Measurements from ENCODE around the gene WDFY2. TPM values are rescaled to one million over a fixed set of nuclear protein-coding genes. Genes with fewer than 3 reads are reported as not detected.

Gene WDFY2
- total and polyA plus RNA-seq, 4 donors, result 2.5 to 24.4 (median 11.2) TPM

DNA sequence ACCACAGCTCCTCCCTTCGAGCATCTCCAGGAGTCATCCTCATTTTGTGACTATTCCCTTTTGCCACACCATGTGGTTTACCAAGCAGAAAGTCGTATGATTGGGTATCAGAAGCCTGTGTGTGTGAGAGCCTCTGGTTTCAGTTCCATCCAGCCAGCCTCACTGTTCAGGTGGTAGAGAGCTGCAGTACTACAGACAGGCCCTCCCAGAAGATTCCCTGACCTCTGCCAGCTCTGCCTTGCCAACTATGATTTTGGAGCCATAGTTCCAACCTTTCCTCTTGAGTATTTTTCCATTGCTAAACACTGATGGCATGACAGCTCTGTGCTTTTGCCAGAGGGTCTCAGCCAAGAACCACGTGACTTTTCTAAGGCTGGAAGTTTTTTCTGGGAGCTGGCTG, 137.2 kb downstream of the WDFY2 start:
- intact Hi-C loops (cut with DNase I), result loop anchor here (5.0 to 10.0 kb wide), 2 partner anchors 47 to 139 kb away; partner anchors contain the start of gene WDFY2 (in 1 of the 2)

GRCh38 chr13:51723529-51723928, 139.3 kb downstream of the WDFY2 start:
- H3K9me3 ChIP-seq (ENCODE audit: control insufficient read depth, low read length), result no peaks in the 10 kb centered on the region
- ATAC-seq (ENCODE audit: low FRiP score) (no peak), DNase-seq (no peak)
- no peaks in the 10 kb centered on the region for H3K27me3 ChIP-seq (ENCODE audit: control insufficient read depth in 1 of 2, insufficient read depth in 2 of 2, low read length in 1 of 2)
- intact Hi-C loops (cut with DNase I), result loop anchor here (5.0 to 10.0 kb wide), 2 partner anchors 49 to 141 kb away; partner anchors contain the start of gene WDFY2 (in 1 of the 2)
- WGBS, 2 donors, result 16 to 27% methylated on average over 6 of the region's 6 CpGs
- no peaks in the 10 kb centered on the region for H3K36me3 ChIP-seq (ENCODE audit: control insufficient read depth in 1 of 2, insufficient read depth in 2 of 2, low read length in 1 of 2)
- H3K4me3 ChIP-seq (ENCODE audit: low read length in 2 of 2), result no peak overlapping the region
- peaks cover 5 to 13% of the 10 kb centered on the region in 2 donors for H3K4me1 ChIP-seq (ENCODE audit: control insufficient read depth in 1 of 2, insufficient read depth in 2 of 2, low read length in 2 of 2)
- no peak overlapping the region for H3K27ac ChIP-seq (ENCODE audit: low read depth in 1 of 2, low read length in 2 of 2)

More for the DNA sequence above, 137.2 kb downstream of the WDFY2 start:
- Histone ChIP-seq H3K27ac (ENCODE audit: low read depth in 1 of 2, low read length in 2 of 2) (peak overlapping the region; percentile 47 to 76), H3K4me3 (ENCODE audit: low read length in 2 of 2) (no peak overlapping the region), H3K36me3 (ENCODE audit: control insufficient read depth in 1 of 2, insufficient read depth in 2 of 2, low read length in 1 of 2) (no peaks in the 10 kb centered on the region), H3K4me1 (ENCODE audit: control insufficient read depth in 1 of 2, insufficient read depth in 2 of 2, low read length in 2 of 2) (peaks cover 5 to 7% of the 10 kb centered on the region in 2 donors), H3K9me3 (ENCODE audit: control insufficient read depth, low read length) (no peaks in the 10 kb centered on the region), H3K27me3 (ENCODE audit: control insufficient read depth in 1 of 2, insufficient read depth in 2 of 2, low read length in 1 of 2) (no peaks in the 10 kb centered on the region)
- DNase-seq (peak in 1 of 2 donors; percentile 44), ATAC-seq (ENCODE audit: low FRiP score) (peak; percentile 82)
- WGBS, 2 donors, result 30% methylated on average over 3 of the region's 3 CpGs

DNA sequence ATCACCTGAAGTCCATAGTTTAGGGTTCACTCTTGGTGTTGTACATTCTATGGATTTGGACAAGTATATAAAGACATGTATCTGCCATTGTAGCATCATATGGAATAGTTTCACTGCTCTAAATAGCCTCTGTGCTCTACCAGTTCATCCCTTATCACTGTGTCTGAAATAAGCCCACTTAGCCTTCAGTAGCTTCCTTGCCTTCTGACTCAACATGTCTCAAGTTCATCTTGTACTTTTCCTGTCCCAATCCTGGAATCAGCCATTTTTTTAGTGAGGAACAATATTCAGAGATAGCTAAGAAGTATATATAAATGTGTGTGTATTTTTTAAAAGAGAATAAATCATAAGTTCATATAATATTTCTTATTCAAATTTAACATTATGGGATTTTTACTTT, 140.5 kb downstream of the WDFY2 start:
- H3K36me3 ChIP-seq (ENCODE audit: control insufficient read depth in 1 of 2, insufficient read depth in 2 of 2, low read length in 1 of 2), result no peaks in the 10 kb centered on the region
- no peak overlapping the region for H3K4me3 ChIP-seq (ENCODE audit: low read length in 2 of 2)
- intact Hi-C loops (cut with DNase I), result loop anchor here (5.0 to 10.0 kb wide), 2 partner anchors 50 to 142 kb away; partner anchors contain the start of gene WDFY2 (in 1 of the 2)
- no peak for ATAC-seq (ENCODE audit: low FRiP score)
- no peak overlapping the region for H3K27ac ChIP-seq (ENCODE audit: low read depth in 1 of 2, low read length in 2 of 2)
- H3K27me3 ChIP-seq (ENCODE audit: control insufficient read depth in 1 of 2, insufficient read depth in 2 of 2, low read length in 1 of 2), result no peaks in the 10 kb centered on the region
- DNase-seq, result no peak
- H3K9me3 ChIP-seq (ENCODE audit: control insufficient read depth, low read length), result no peaks in the 10 kb centered on the region
- peaks cover 5 to 22% of the 10 kb centered on the region in 2 donors for H3K4me1 ChIP-seq (ENCODE audit: control insufficient read depth in 1 of 2, insufficient read depth in 2 of 2, low read length in 2 of 2)

GRCh38 chr13:51726446-51727193, 142.4 kb downstream of the WDFY2 start:
- DNase-seq (no peak), ATAC-seq (ENCODE audit: low FRiP score) (no peak)
- intact Hi-C loops (cut with DNase I), result loop anchor here (2.0 to 10.0 kb wide), 2 partner anchors 52 to 274 kb away; partner anchors contain the start of gene INTS6 (in 1 of the 2)
- Histone ChIP-seq H3K27me3 (ENCODE audit: control insufficient read depth in 1 of 2, insufficient read depth in 2 of 2, low read length in 1 of 2) (no peaks in the 10 kb centered on the region), H3K9me3 (ENCODE audit: control insufficient read depth, low read length) (no peaks in the 10 kb centered on the region), H3K4me3 (ENCODE audit: low read length in 2 of 2) (no peak overlapping the region), H3K4me1 (ENCODE audit: control insufficient read depth in 1 of 2, insufficient read depth in 2 of 2, low read length in 2 of 2) (peaks cover 12 to 31% of the 10 kb centered on the region in 2 donors), H3K36me3 (ENCODE audit: control insufficient read depth in 1 of 2, insufficient read depth in 2 of 2, low read length in 1 of 2) (no peaks in the 10 kb centered on the region), H3K27ac (ENCODE audit: low read depth in 1 of 2, low read length in 2 of 2) (peak overlapping the region; percentile 60 to 79)
- WGBS, 2 donors, result 5 to 7% methylated on average over 3 of the region's 3 CpGs

GRCh38 chr13:51727634-51728274, 143.5 kb downstream of the WDFY2 start:
- Histone ChIP-seq H3K36me3 (ENCODE audit: control insufficient read depth in 1 of 2, insufficient read depth in 2 of 2, low read length in 1 of 2) (no peaks in the 10 kb centered on the region), H3K4me1 (ENCODE audit: control insufficient read depth in 1 of 2, insufficient read depth in 2 of 2, low read length in 2 of 2) (peaks cover 14 to 31% of the 10 kb centered on the region in 2 donors), H3K9me3 (ENCODE audit: control insufficient read depth, low read length) (no peaks in the 10 kb centered on the region), H3K27ac (ENCODE audit: low read depth in 1 of 2, low read length in 2 of 2) (peak overlapping the region in 1 of 2 donors; percentile 48), H3K4me3 (ENCODE audit: low read length in 2 of 2) (no peak overlapping the region), H3K27me3 (ENCODE audit: control insufficient read depth in 1 of 2, insufficient read depth in 2 of 2, low read length in 1 of 2) (no peaks in the 10 kb centered on the region)
- intact Hi-C loops (cut with DNase I), result loop anchor here (2.0 to 10.0 kb wide), 3 partner anchors 53 to 275 kb away; partner anchors contain the start of genes INTS6 (in 1 of the 2) and WDFY2 (in 1 of the 2)
- 38 to 44% methylated on average over 8 of the region's 8 CpGs for whole genome bisulfite sequencing, 2 donors
- DNase-seq (no peak), ATAC-seq (ENCODE audit: low FRiP score) (no peak)

GRCh38 chr13:51728275-51728673, 144.0 kb downstream of the WDFY2 start:
- ATAC-seq (ENCODE audit: low FRiP score), result no peak
- 51 to 61% methylated on average over 4 of the region's 4 CpGs for WGBS, 2 donors
- Histone ChIP-seq H3K9me3 (ENCODE audit: control insufficient read depth, low read length) (no peaks in the 10 kb centered on the region), H3K4me3 (ENCODE audit: low read length in 2 of 2) (no peak overlapping the region), H3K27me3 (ENCODE audit: control insufficient read depth in 1 of 2, insufficient read depth in 2 of 2, low read length in 1 of 2) (no peaks in the 10 kb centered on the region), H3K27ac (ENCODE audit: low read depth in 1 of 2, low read length in 2 of 2) (no peak overlapping the region), H3K36me3 (ENCODE audit: control insufficient read depth in 1 of 2, insufficient read depth in 2 of 2, low read length in 1 of 2) (no peaks in the 10 kb centered on the region), H3K4me1 (ENCODE audit: control insufficient read depth in 1 of 2, insufficient read depth in 2 of 2, low read length in 2 of 2) (peaks cover 14 to 31% of the 10 kb centered on the region in 2 donors)
- no peak for DNase-seq
- intact Hi-C loops (cut with DNase I), result loop anchor here (2.0 to 10.0 kb wide), 2 partner anchors 53 to 143 kb away; partner anchors contain the start of gene WDFY2 (in 1 of the 2)

- ATAC-seq (ENCODE audit: low FRiP score) (no peak), DNase-seq (no peak)
- H3K4me3 ChIP-seq (ENCODE audit: low read length in 2 of 2), result no peak overlapping the region
- no peaks in the 10 kb centered on the region for H3K9me3 ChIP-seq (ENCODE audit: control insufficient read depth, low read length)
- intact Hi-C loops (cut with DNase I), result loop anchor here (2.0 to 10.0 kb wide), 2 partner anchors 54 to 144 kb away; partner anchors contain the start of gene WDFY2 (in 1 of the 2)
- H3K4me1 ChIP-seq (ENCODE audit: control insufficient read depth in 1 of 2, insufficient read depth in 2 of 2, low read length in 2 of 2), result peaks cover 16 to 29% of the 10 kb centered on the region in 2 donors
- 64 to 70% methylated on average over 10 of the region's 10 CpGs for WGBS, 2 donors
- H3K27ac ChIP-seq (ENCODE audit: low read depth in 1 of 2, low read length in 2 of 2), result peak overlapping the region; percentile 59 to 74
- H3K27me3 ChIP-seq (ENCODE audit: control insufficient read depth in 1 of 2, insufficient read depth in 2 of 2, low read length in 1 of 2), result no peaks in the 10 kb centered on the region
- no peaks in the 10 kb centered on the region for H3K36me3 ChIP-seq (ENCODE audit: control insufficient read depth in 1 of 2, insufficient read depth in 2 of 2, low read length in 1 of 2)
Measured at GRCh38 chr13:51728972-51729371, 144.7 kb downstream of the WDFY2 start.

- 8 to 11% methylated on average over 11 of the region's 11 CpGs for WGBS, 2 donors
Measured at GRCh38 chr13:51729866-51730553, 145.7 kb downstream of the WDFY2 start.

More at GRCh38 chr13:51729866-51730553, 145.7 kb downstream of the WDFY2 start:
- Histone ChIP-seq H3K27me3 (ENCODE audit: control insufficient read depth in 1 of 2, insufficient read depth in 2 of 2, low read length in 1 of 2) (no peaks in the 10 kb centered on the region), H3K4me3 (ENCODE audit: low read length in 2 of 2) (no peak overlapping the region), H3K9me3 (ENCODE audit: control insufficient read depth, low read length) (no peaks in the 10 kb centered on the region), H3K4me1 (ENCODE audit: control insufficient read depth in 1 of 2, insufficient read depth in 2 of 2, low read length in 2 of 2) (peaks cover 16 to 29% of the 10 kb centered on the region in 2 donors), H3K36me3 (ENCODE audit: control insufficient read depth in 1 of 2, insufficient read depth in 2 of 2, low read length in 1 of 2) (peaks cover 0 to under 1% of the 10 kb centered on the region in 2 donors), H3K27ac (ENCODE audit: low read depth in 1 of 2, low read length in 2 of 2) (peak overlapping the region; percentile 89 to 100)
- ATAC-seq (ENCODE audit: low FRiP score), result peak; percentile 86
- intact Hi-C loops (cut with DNase I), result loop anchor here (2.0 to 10.0 kb wide), 4 partner anchors 55 to 293 kb away; partner anchors contain the start of genes INTS6 (in 1 of the 2) and WDFY2 (in 1 of the 2)
- DNase-seq, result peak; percentile 76 to 86
